ENCODE data around the gene SBK2.

GRCh38 chr19:55542292-55542855, 5.4 kb upstream of the SBK2 start:
- TF ChIP-seq CTCF (IDR thresholded peaks at IDR 0.05; ENCODE audit: poor library complexity, severe bottlenecking) (no peak), TAF1 (IDR thresholded peaks at IDR 0.05; ENCODE audit: low read depth) (no peak)
